DND-41 (cell line): ENCODE results near the gene SLC2A1.

Experiments used
- ATAC-seq: fragments of 200-7000 bp; cut with Tn5 transposase; 3 replicates; pipeline ENCODE4 v1.9.1; 2021; ENCODE audit warnings: low read depth; ENCODE audit not compliant: insufficient read depth
- DNase-seq: peaks from one replicate; pipeline ENCODE4 v3.0.0-alpha.2; 2020
- H2AFZ ChIP-seq: 2 replicates; pipeline ENCODE4 v1.6.0; 2012; ENCODE audit warnings: low read depth, low read length
- H3K27ac ChIP-seq: 2 replicates; pipeline ENCODE4 v1.5.1; 2012; ENCODE audit warnings: low read length, inconsistent platforms
- H3K27me3 ChIP-seq: fragments of 200-600 bp; sonication (generic); 2 replicates; pipeline ENCODE4 v1.6.0; 2012; ENCODE audit warnings: low read length, mild to moderate bottlenecking, inconsistent platforms; ENCODE audit not compliant: insufficient read depth, poor library complexity
- H3K36me3 ChIP-seq: 2 replicates; pipeline ENCODE4 v1.5.1; 2012; ENCODE audit warnings: low read length, inconsistent platforms; ENCODE audit not compliant: insufficient read depth
- H3K4me1 ChIP-seq: 2 replicates; pipeline ENCODE4 v1.5.1; 2012; ENCODE audit warnings: mild to moderate bottlenecking, low read length; ENCODE audit not compliant: insufficient read depth
- H3K4me2 ChIP-seq: 2 replicates; pipeline ENCODE4 v1.6.0; 2012; ENCODE audit warnings: mild to moderate bottlenecking, moderate library complexity, low read length, inconsistent platforms; ENCODE audit not compliant: insufficient read depth
- H3K4me3 ChIP-seq, 2 experiments: fragments of 200-600 bp in 1 of 2; shearing (Covaris generic) in 1 of 2; 2 replicates each; pipeline ENCODE4 v1.5.1; 2012 to 2016; ENCODE audit warnings: inconsistent platforms in 2 of 2, low read length in 2 of 2, mild to moderate bottlenecking in 2 of 2, low read depth in 1 of 2, moderate library complexity in 1 of 2
- H3K79me2 ChIP-seq: 2 replicates; pipeline ENCODE4 v1.6.0; 2012; ENCODE audit warnings: low read length, inconsistent platforms; ENCODE audit not compliant: insufficient read depth
- H3K9ac ChIP-seq: 2 replicates; pipeline ENCODE4 v1.6.0; 2012; ENCODE audit warnings: low read depth, mild to moderate bottlenecking, inconsistent platforms, low read length, moderate library complexity
- H3K9me3 ChIP-seq: 2 replicates; pipeline ENCODE4 v1.5.1; 2012; ENCODE audit warnings: low read length, moderate library complexity, mild to moderate bottlenecking, inconsistent platforms; ENCODE audit not compliant: insufficient read depth, severe bottlenecking
- H4K20me1 ChIP-seq: 2 replicates; pipeline ENCODE4 v1.6.0; 2012; ENCODE audit warnings: low read length; ENCODE audit not compliant: insufficient read depth
- EZH2 ChIP-seq: IDR thresholded peaks from 3 replicates; pipeline ENCODE4 v1.6.1; 2012; ENCODE audit warnings: borderline replicate concordance, low read depth, mild to moderate bottlenecking, moderate library complexity, low read length, inconsistent platforms; ENCODE audit not compliant: severe bottlenecking
- TF ChIP-seq, protein P1 (sequence below): IDR thresholded peaks from 2 replicates; pipeline ENCODE4 v1.5.1; 2012; ENCODE audit warnings: borderline replicate concordance, low read length, moderate library complexity, mild to moderate bottlenecking; ENCODE audit not compliant: poor library complexity, severe bottlenecking; ENCODE audit errors: extremely low read depth

Gene SLC2A1

DNA sequence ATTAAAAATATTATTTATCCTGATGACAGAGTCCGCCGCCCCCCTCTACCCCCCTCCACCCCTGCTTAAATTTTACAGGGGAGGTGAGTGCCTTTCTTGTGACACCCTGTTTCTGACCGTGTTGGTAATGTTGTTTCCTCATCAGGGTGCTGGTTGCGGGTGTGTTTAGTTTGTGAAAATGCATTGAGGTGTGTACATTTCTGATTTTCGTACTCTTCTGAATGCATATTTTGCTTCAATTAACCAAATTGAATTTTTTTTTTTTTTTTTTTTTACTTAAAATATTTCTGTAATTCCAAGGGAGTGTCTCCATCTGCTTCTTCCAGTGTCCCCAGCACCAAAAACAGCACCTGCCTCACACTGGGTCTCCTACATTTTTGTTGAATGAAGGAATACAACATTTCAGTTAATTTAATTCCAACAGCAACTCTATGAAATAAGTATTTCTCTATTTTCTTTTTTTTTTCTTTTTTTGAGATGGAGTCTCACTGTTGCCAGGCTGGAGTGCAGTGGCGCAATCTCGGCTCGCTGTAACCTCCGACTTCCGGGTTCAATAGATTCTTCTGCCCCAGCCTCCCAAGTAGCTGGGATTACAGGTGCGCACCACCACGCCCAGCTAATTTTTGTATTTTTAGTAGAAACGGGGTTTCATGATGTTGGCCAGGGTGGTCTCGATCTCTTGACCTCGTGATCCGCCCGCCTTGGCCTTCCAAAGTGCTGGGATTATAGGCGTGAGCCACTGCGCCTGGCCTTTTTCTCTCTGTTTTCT lies 5.6 kb upstream of the SLC2A1 start:
- peaks cover 38% of the 10 kb centered on the region for H3K27me3 ChIP-seq
- no peak overlapping the region for H2AFZ ChIP-seq
- DNase-seq (no peak), ATAC-seq (no peak)
- H3K4me3 ChIP-seq: no peak overlapping the region
- TF ChIP-seq, protein P1, sequence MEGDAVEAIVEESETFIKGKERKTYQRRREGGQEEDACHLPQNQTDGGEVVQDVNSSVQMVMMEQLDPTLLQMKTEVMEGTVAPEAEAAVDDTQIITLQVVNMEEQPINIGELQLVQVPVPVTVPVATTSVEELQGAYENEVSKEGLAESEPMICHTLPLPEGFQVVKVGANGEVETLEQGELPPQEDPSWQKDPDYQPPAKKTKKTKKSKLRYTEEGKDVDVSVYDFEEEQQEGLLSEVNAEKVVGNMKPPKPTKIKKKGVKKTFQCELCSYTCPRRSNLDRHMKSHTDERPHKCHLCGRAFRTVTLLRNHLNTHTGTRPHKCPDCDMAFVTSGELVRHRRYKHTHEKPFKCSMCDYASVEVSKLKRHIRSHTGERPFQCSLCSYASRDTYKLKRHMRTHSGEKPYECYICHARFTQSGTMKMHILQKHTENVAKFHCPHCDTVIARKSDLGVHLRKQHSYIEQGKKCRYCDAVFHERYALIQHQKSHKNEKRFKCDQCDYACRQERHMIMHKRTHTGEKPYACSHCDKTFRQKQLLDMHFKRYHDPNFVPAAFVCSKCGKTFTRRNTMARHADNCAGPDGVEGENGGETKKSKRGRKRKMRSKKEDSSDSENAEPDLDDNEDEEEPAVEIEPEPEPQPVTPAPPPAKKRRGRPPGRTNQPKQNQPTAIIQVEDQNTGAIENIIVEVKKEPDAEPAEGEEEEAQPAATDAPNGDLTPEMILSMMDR: no peak
- TF ChIP-seq EZH2: no peak
- H3K4me2 ChIP-seq: no peak overlapping the region
- H3K9me3 ChIP-seq: no peaks in the 10 kb centered on the region
- H3K36me3 ChIP-seq: no peaks in the 10 kb centered on the region
- no peak overlapping the region for H3K9ac ChIP-seq
- H4K20me1 ChIP-seq: 0 out of 2 replicates have a peak, but pooled peaks cover 3% of the 10 kb centered on the region
- H3K4me1 ChIP-seq: peaks cover 3% of the 10 kb centered on the region
- H3K79me2 ChIP-seq: peaks cover 2% of the 10 kb centered on the region; the same call in 1 of the 2 replicates
- H3K27ac ChIP-seq: no peak overlapping the region

GRCh38 chr1:42963378-42964043 lies 4.8 kb upstream of the SLC2A1 start:
- DNase-seq (no peak), ATAC-seq (no peak)
- H3K36me3 ChIP-seq: no peaks in the 10 kb centered on the region; the same call in 1 of the 2 replicates
- H3K4me2 ChIP-seq: no peak overlapping the region
- H2AFZ ChIP-seq: no peak overlapping the region
- 0 out of 2 replicates have a peak, but pooled peaks cover 3% of the 10 kb centered on the region for H4K20me1 ChIP-seq
- no peak overlapping the region for H3K9ac ChIP-seq
- H3K79me2 ChIP-seq: peaks cover 8% of the 10 kb centered on the region
- H3K27ac ChIP-seq: no peak overlapping the region
- no peaks in the 10 kb centered on the region for H3K9me3 ChIP-seq
- peaks cover 38% of the 10 kb centered on the region for H3K27me3 ChIP-seq
- H3K4me1 ChIP-seq: peaks cover 7% of the 10 kb centered on the region
- no peak for TF ChIP-seq EZH2
- TF ChIP-seq, protein P1: no peak
- no peak overlapping the region for H3K4me3 ChIP-seq

DNA sequence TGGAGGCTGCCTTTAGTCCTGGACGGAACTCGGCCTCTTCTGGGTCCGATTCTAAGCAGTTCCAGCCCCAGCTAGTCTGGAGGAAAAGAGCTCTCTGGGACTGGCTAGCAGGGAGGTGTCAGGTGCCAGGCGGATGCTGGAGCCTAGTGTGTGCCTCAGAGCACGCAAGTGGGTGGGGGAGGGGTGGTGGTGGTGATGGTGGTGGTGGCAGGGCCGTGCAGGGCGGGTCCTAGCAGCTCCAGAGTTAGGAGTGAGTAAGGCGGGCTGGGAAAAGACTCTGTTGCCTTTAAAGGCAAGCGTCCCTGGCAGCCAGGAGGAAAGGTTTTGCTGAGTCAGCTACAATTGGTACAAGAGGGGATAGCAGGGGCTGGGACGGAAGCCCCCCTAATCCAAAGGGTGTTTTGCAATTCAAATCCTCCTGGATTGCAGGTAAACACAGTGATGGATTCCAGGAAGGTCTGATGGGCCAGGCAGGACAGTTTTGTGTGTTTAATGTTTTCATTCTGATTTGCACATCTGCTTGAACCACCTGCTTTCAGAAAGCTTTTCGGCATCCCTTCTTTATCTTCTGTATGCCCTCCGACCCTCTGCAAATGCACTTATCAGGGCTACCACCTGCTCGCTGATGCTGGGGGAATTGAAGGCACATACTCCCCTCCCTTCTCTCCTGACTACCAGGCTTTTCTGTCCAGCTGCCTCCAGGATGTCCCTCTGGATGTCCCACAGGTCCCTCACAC lies 4.1 kb upstream of the SLC2A1 start:
- no peak overlapping the region for H2AFZ ChIP-seq
- DNase-seq (no peak), ATAC-seq (no peak)
- no peak overlapping the region for H3K9ac ChIP-seq
- no peak overlapping the region for H3K4me2 ChIP-seq
- H3K79me2 ChIP-seq: peaks cover 15% of the 10 kb centered on the region
- H3K27me3 ChIP-seq: peaks cover 38% of the 10 kb centered on the region
- TF ChIP-seq EZH2: no peak
- TF ChIP-seq, protein P1: no peak
- no peak overlapping the region for H3K27ac ChIP-seq
- peaks cover 4% of the 10 kb centered on the region for H4K20me1 ChIP-seq
- H3K4me3 ChIP-seq: no peak overlapping the region
- H3K9me3 ChIP-seq: no peaks in the 10 kb centered on the region
- H3K36me3 ChIP-seq: peaks cover 2% of the 10 kb centered on the region; the same call in 1 of the 2 replicates
- peaks cover 7% of the 10 kb centered on the region for H3K4me1 ChIP-seq
